KMS-11 (cell line): Measurements from ENCODE around the gene FYB1.

Source experiments
- H2AFZ ChIP-seq: fragments of 200-600 bp; sonication (generic); 2 replicates; pipeline ENCODE4 v1.6.1; 2016; ENCODE audit warnings: antibody characterized with exemption, mixed run types, low read depth
- H3K27ac ChIP-seq: fragments of 200-600 bp; sonication (generic); 2 replicates; pipeline ENCODE4 v1.6.1; 2016; ENCODE audit warnings: mild to moderate bottlenecking, mixed run types
- H3K27me3 ChIP-seq: fragments of 200-600 bp; sonication (generic); 2 replicates; pipeline ENCODE4 v1.6.1; 2017; ENCODE audit warnings: mild to moderate bottlenecking, low read depth, mixed run types, moderate library complexity; ENCODE audit not compliant: insufficient read depth
- H3K36me3 ChIP-seq: fragments of 200-600 bp; sonication (generic); 2 replicates; pipeline ENCODE4 v1.6.1; 2017; ENCODE audit warnings: mild to moderate bottlenecking, mixed run types; ENCODE audit not compliant: insufficient read depth
- H3K4me1 ChIP-seq: fragments of 200-600 bp; sonication (generic); 2 replicates; pipeline ENCODE4 v1.6.1; 2016; ENCODE audit warnings: mild to moderate bottlenecking, low read depth, mixed run types; ENCODE audit not compliant: poor library complexity, severe bottlenecking
- H3K4me2 ChIP-seq: fragments of 200-600 bp; sonication (generic); 2 replicates; pipeline ENCODE4 v1.7.0; 2016; ENCODE audit warnings: mild to moderate bottlenecking, mixed run types
- H3K4me3 ChIP-seq: fragments of 200-600 bp; sonication (generic); IDR thresholded peaks from 2 replicates; pipeline ENCODE4 v1.6.1; 2017; ENCODE audit warnings: low read depth, low read length, mixed read lengths; ENCODE audit not compliant: insufficient read depth
- H3K79me2 ChIP-seq: fragments of 200-600 bp; sonication (generic); 2 replicates; pipeline ENCODE4 v1.6.1; 2016; ENCODE audit warnings: low read depth, mixed run types; ENCODE audit not compliant: insufficient read depth
- H3K9ac ChIP-seq: fragments of 200-600 bp; sonication (generic); 2 replicates; pipeline ENCODE4 v1.6.1; 2016; ENCODE audit warnings: mild to moderate bottlenecking, mixed run types
- H4K20me1 ChIP-seq: fragments of 200-600 bp; sonication (generic); 2 replicates; pipeline ENCODE4 v1.6.1; 2016; ENCODE audit warnings: mild to moderate bottlenecking, mixed run types; ENCODE audit not compliant: insufficient read depth
- TF ChIP-seq, protein P1 (sequence below): fragments of 200-600 bp; sonication (generic); conservative IDR thresholded peaks from 2 replicates; pipeline ENCODE4 v1.6.1; 2017; ENCODE audit warnings: low read depth, mild to moderate bottlenecking, antibody characterized with exemption, low read length, moderate library complexity, mixed read lengths

Gene FYB1

DNA sequence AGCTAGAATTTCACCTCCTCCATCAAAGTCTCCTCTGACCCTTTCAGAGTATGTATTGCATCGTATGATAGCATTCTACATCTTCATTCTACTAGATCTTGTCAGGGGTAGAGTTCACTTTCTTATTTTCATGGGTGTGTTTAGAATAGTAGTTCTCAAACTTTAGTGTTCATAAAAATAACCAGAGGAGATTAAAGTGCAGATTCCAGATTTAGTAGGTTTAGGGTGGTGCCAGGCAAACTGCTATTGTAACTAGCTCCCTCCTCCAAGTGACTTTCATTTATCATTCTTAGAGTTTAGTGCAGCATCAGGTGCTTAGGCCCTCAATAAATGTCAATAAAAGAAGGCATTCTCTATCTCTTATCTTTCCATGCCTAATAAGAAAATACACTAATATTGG lies 7.2 kb upstream of the FYB1 start:
- Histone ChIP-seq H3K27ac (no peak overlapping the region), H3K79me2 (no peaks in the 10 kb centered on the region), H2AFZ (no peak overlapping the region), H3K4me3 (no peak overlapping the region), H3K4me2 (no peak overlapping the region), H3K9ac (no peak overlapping the region), H3K27me3 (no peaks in the 10 kb centered on the region), H4K20me1 (no peaks in the 10 kb centered on the region), H3K36me3 (no peaks in the 10 kb centered on the region), H3K4me1 (peaks cover 17% of the 10 kb centered on the region)
- TF ChIP-seq, protein P1, sequence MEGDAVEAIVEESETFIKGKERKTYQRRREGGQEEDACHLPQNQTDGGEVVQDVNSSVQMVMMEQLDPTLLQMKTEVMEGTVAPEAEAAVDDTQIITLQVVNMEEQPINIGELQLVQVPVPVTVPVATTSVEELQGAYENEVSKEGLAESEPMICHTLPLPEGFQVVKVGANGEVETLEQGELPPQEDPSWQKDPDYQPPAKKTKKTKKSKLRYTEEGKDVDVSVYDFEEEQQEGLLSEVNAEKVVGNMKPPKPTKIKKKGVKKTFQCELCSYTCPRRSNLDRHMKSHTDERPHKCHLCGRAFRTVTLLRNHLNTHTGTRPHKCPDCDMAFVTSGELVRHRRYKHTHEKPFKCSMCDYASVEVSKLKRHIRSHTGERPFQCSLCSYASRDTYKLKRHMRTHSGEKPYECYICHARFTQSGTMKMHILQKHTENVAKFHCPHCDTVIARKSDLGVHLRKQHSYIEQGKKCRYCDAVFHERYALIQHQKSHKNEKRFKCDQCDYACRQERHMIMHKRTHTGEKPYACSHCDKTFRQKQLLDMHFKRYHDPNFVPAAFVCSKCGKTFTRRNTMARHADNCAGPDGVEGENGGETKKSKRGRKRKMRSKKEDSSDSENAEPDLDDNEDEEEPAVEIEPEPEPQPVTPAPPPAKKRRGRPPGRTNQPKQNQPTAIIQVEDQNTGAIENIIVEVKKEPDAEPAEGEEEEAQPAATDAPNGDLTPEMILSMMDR, result no peak

DNA sequence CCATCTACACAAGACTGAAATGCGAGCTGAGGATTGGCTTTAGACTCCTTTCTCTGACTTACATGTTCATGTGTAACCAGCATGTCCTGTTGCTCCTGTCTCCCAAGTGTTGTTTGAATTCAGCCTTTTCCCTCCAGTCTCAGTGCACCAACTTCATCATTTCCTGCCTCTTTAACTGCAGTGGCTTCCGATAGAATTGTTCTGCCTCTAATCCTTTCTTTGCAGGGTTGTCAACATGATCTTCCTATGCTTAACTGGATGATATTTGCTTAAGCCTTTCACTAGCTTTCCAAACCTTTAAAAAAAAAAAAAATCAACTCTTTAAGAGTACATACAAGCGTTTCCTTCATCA lies 6.7 kb upstream of the FYB1 start:
- no peak overlapping the region for H3K27ac ChIP-seq
- H3K4me3 ChIP-seq, result no peak overlapping the region
- TF ChIP-seq, protein P1, result no peak
- H2AFZ ChIP-seq, result no peak overlapping the region
- H3K9ac ChIP-seq, result no peak overlapping the region
- H3K4me1 ChIP-seq, result peaks cover 12% of the 10 kb centered on the region
- no peaks in the 10 kb centered on the region for H3K36me3 ChIP-seq
- no peaks in the 10 kb centered on the region for H4K20me1 ChIP-seq
- H3K27me3 ChIP-seq, result no peaks in the 10 kb centered on the region
- H3K79me2 ChIP-seq, result no peaks in the 10 kb centered on the region
- H3K4me2 ChIP-seq, result no peak overlapping the region

DNA sequence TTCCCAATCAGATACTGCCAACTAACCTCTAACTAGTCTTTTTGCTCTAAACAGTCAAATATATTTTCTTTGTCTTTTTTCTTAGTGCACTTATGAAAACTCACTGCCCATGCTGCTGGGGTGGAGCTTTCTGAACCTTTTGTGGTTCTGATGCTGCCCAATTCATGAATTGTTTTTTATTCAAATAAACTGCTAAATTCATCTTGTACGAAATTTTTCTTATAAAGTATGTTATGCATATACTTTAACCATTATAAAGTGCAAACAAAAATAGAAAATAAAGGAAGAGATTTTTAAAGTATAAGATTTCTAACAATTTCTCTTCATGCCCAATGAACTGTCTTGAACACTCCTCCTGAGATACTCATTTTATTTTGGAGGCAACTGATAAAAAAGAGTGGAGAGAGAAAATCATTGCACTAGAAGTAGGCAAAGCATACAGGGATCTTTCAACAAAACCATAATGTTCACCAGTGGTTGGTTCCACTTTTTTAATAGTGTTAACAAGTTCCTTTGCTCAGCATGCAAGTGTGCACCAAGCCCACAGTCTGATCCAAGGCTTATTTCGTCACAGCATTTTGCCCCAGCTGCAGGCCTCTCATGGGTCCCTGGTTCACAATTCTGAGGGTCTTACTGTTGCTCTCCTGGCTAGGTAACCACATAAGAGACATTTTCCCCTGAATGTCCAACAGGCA lies 6.2 kb upstream of the FYB1 start:
- Histone ChIP-seq H3K79me2 (no peaks in the 10 kb centered on the region), H3K36me3 (no peaks in the 10 kb centered on the region), H3K27me3 (no peaks in the 10 kb centered on the region), H4K20me1 (no peaks in the 10 kb centered on the region), H2AFZ (no peak overlapping the region), H3K4me2 (no peak overlapping the region), H3K4me3 (no peak overlapping the region), H3K9ac (no peak overlapping the region), H3K27ac (no peak overlapping the region), H3K4me1 (peaks cover 7% of the 10 kb centered on the region)
- TF ChIP-seq, protein P1, result no peak

DNA sequence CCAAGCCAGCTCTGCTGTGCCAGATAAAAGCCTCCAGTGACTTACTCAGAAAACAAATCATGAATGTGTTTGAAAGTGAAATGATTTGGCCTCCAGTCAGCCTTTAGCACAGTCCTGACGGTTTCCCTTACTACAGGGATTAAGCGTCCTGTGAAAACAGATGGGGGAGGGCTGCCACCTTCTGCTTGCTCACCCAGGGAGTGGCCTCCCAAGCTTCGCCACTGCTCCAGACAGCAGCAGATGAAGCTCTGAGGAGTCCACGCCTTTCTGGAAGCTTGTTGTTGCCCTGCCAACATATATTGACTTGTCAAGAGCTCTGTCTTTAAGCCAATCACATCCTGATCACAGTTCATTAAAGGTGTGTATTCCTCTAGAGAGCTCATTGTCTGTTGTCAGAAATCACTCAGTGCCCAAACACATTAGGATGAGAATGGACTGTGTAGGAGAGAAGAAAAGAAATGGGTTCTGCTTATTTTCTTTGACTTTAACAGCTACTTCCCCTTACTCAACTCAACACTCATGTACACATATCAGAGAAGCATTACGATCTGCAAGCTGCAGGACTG lies 4.9 kb upstream of the FYB1 start:
- Histone ChIP-seq H3K9ac (no peak overlapping the region), H3K27ac (no peak overlapping the region), H3K79me2 (no peaks in the 10 kb centered on the region), H4K20me1 (no peaks in the 10 kb centered on the region), H3K27me3 (no peaks in the 10 kb centered on the region), H3K4me2 (no peak overlapping the region), H3K4me3 (no peak overlapping the region), H3K4me1 (no peaks in the 10 kb centered on the region), H3K36me3 (no peaks in the 10 kb centered on the region), H2AFZ (no peak overlapping the region)
- TF ChIP-seq, protein P1, result no peak
